NOMO-1 treated with DMSO at 0.1 percent for 48 hours (cell line): Measurements from ENCODE around the gene ITPK1.
"Not testable (repeated sequence)": the region's sequence is repeated elsewhere in the genome, so short reads cannot be mapped to it uniquely, and the experiment has no call there.

Experiments
- DNase-seq: peaks from one replicate; lab custom pipeline; 2025; ENCODE audit not compliant: unreplicated experiment; lab: John Stamatoyannopoulos, UW

Gene ITPK1

GRCh38 chr14:93131257-93131820 is 15.6 kb upstream of the ITPK1 start:
- not testable (repeated sequence) for DNase-seq

GRCh38 chr14:93128725-93129459 is 13.2 kb upstream of the ITPK1 start:
- DNase-seq, result no peak

GRCh38 chr14:93126111-93126510 is 10.4 kb upstream of the ITPK1 start:
- DNase-seq, result no peak

- DNase-seq, result no peak
These were observed 7.1 kb upstream of the ITPK1 start for GRCh38 chr14:93122826-93123225.

GRCh38 chr14:93121030-93121834 is 5.5 kb upstream of the ITPK1 start:
- DNase-seq, result no peak

GRCh38 chr14:93120517-93120916 is 4.8 kb upstream of the ITPK1 start:
- DNase-seq, result peak; percentile 82

- DNase-seq, result no peak
These were observed 1.0 kb upstream of the ITPK1 start for GRCh38 chr14:93116676-93117200.

GRCh38 chr14:93115069-93115820 is 480 bp downstream of the ITPK1 start:
- peak; percentile 86 for DNase-seq

- no peak for DNase-seq
These were observed 1.0 kb downstream of the ITPK1 start for GRCh38 chr14:93114713-93115068.

- DNase-seq, result no peak
These were observed 1.5 kb downstream of the ITPK1 start for GRCh38 chr14:93114068-93114710.

GRCh38 chr14:93113678-93114067 is 2.1 kb downstream of the ITPK1 start:
- no peak for DNase-seq

- DNase-seq, result peak; percentile 76
These were observed 2.6 kb downstream of the ITPK1 start for GRCh38 chr14:93112891-93113677.

GRCh38 chr14:93111541-93111940 is 4.2 kb downstream of the ITPK1 start:
- peak; percentile 19 for DNase-seq

GRCh38 chr14:93110856-93111419 is 4.8 kb downstream of the ITPK1 start:
- no peak for DNase-seq

- peak; percentile 49 for DNase-seq
These were observed 5.9 kb downstream of the ITPK1 start for GRCh38 chr14:93109572-93110481.

GRCh38 chr14:93108105-93108504 is 7.6 kb downstream of the ITPK1 start:
- no peak for DNase-seq

- DNase-seq, result no peak
These were observed 8.3 kb downstream of the ITPK1 start for GRCh38 chr14:93107453-93107852.

GRCh38 chr14:93106541-93107156 is 9.1 kb downstream of the ITPK1 start:
- no peak for DNase-seq
